ENCODE results near the gene IGSF22.

IGSF22 gene

DNA sequence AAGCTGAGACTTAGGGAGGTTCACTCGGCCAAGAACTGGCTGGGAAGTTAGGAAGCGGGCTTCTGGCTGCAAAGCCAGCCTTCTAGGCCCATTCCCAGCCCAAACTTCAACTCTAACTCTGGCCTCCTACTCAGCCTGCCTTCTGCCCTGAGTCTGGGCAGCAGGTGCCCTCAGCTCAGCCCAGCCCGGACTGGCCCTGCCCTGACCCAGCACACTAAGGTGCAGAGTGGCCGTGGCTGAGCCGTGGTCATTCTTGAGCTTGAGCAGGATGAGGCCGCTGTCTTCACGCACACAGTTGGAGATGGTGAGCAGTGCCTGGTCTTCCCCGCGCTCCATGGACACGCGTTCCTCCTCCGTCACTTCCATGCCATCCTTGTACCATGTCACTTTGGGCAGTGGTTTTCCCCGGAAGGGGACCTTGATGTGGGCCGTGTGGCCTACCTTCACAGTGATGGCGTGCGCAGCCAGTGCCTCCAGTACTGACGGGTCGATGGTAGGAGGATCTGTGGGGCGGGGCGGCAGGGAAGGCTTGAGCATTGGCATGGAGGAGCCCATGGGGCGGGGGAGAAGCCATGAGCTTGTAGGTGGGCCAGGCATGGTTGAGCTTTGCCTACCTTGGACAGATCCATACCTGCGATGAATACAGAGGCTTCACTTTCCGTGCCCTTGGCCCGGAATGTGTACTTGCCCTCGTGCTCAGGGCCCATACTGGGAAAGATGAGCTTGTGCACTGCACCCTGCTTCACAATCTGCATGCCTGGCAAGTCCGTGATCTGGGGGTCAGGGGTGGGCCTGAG, 12.1 kb downstream of the IGSF22 start:
- no peak for DNase-seq (ENCODE audit: low read depth)

DNA sequence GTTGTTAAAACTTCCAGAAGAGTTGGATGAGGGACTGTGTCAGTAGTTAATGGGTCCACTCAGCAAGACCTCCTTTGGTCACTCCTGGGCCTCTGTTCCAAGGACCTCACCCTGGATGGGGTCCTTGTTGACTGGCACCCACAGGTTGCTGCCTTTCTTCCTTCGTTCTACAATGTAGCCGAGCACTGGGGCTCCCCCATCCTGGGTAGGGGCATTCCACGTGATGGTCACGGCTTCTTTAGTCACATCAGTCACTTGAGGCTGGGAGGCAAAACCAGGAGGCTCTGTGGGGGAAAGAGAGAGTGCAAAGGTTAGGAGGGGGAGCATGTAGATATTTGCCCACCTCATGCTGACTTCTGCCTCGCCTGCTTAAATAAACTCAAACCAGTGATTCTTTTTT, 15.4 kb downstream of the IGSF22 start:
- no peak for DNase-seq (ENCODE audit: low read depth)

DNA sequence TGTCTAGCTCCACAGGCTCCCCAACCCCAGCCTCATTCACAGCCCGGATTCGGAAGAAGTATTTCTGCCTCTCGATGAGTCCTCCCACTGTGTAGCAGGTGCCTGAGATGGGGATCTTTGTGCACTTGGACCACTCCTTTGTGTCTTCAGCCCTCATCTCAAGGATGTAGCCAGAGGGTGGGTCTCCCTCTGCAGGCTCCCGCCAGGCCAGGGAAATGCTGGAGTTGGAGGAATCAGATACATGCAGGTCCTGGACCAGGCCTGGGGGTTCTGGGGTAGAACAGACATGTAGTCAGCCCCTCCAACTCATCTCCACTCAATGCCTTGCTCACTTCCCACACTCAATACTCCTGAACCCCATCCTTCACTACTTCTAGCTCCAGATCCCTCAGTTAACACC, 16.6 kb downstream of the IGSF22 start:
- DNase-seq (ENCODE audit: low read depth), result no peak

DNA sequence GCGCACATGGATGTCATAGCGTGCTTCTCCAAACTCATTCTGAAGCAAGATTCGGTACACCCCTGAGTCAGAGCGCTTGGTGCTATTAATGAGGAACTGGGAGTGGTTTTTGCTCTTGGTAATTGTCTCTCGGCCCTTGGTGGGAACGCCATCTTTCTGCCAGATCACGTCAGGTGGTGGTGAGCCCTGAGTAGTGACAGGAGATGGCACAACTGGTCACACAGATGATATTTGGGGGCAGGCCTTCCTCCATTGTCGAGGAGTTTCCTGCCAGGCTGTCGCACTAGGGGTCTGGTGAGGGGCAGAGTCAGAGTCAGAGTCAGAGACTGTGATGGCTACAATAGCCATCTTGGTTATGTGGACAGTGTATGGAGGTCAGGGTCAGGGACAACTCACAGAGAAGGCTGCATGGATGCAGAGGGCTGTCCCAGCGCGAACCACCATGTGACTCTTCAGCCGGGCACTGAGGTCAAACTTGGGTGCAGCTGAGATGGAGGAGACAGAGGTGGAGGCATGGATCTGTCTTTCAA, 18.1 kb downstream of the IGSF22 start:
- no peak for DNase-seq (ENCODE audit: low read depth)

DNA sequence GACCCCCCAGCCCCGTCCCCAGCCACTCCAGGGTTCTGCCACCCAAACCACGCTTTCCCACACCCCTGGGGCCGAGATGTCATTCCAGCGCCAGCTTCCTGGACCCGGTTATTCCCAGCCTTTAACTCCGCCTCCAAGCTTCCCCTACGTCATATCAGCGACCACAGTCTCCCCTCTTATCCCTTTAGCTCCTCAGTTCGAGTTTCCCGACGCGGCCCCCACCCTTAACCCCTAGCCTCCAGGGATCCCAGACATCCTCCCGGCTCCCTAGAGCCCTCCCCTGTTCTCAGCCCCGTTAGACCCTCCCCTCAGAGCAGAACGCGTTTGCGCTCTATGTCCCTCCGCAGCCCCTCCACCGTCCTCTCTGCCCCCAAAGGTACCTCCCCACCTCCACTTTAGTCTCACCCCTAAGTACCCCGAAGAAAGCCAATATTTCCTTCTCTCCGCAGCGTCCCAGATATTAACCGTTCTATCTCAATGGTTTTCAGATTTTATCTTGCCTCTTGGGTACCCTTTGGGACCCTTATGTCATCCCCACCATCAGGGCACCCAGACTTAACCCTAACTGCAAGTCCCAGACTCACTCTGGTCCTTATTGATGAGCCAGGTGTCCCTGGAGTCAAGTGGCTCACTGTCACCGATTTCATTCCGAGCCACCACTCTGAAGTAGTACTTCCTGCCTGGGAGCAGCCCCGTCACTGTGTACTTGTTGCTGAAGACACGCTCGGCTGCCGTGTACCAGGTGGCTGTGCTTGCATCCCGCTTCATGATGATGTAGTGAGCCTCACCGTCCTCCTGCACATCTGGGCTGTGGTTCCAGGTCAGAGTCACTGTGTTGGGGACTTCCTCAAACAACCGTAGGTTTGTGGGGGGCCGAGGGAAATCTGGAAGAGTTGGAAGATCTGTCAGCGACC, 19.4 kb downstream of the IGSF22 start:
- DNase-seq (ENCODE audit: low read depth), result peak; percentile 40

DNA sequence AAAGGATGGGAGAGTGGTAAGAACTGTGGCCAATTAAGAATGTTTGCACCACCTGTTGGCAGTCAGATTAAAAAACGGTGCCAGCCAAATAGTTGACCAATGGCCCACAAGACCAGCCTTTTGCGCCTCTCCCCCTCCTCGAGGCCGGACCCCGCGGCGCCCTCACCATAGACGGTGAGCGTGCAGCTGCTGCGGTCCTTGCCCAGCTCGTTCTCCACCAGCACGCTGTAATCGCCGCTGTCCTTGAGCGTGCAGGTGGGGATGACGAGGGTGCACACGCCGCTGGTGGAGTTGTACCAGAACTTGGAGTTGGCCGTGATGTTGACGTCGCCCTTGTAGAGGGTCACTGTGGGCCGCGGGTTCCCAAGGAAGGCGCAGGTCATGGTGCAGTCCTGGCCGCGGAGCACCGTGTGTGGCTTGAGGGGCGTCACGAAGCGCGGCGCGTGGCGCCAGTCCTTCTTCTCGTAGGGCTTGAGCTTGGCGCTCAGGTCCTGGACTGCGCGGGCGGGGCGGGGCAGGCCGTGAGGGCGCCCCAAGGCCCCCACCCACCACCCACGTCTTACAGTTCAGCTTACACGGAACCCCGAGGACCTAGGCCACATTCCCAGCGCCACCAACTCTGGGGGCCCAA, 20.2 kb downstream of the IGSF22 start:
- DNase-seq (ENCODE audit: low read depth), result no peak

DNA sequence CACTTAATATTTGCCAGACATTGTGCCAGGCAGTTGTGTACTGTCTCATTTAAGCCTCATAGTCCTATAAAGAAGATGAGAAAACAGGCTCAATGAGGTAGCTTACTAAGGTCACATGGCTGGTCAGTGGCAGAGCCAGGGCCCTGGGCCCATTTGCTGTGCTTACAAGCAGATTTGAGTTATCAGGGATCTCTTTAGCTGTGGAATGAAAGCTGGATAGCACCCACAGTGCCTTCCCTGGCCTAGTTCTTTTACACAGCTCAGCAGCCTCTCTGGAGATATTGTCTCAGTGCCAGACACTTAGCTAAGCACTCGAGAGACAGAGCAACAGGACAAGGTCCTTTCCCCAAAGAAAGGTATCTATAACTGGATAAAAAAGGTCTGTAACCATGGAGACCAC, 21.3 kb downstream of the IGSF22 start:
- DNase-seq (ENCODE audit: low read depth), result no peak

DNA sequence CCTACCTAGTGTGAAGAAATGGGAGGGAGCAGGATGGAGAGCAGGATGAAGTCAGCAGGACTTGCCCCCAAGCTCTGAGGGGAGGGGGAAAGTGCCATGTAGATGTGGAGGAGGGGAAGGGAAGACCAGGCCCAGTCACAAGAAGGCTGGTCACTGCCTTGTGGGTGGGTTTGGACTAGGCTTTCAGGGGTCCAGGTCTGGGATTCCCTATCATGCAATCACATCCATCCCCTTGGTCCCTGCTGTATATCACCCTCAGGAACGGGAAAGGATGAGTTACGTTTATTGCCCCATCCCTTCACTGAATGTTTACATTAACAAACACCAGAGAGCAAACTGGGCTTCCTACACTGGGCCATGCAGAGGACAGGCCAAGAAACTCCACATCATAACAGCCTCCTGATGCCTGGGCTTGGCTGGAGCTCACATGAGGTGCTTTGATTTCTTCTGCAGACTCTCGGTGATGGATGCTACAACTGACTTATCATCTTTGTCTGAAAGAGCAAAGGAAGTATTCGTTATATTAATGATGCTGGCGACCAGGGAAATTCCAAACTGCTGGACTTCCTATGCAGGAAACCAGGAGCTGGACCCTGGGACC, 21.8 kb downstream of the IGSF22 start:
- no peak for DNase-seq (ENCODE audit: low read depth)

DNA sequence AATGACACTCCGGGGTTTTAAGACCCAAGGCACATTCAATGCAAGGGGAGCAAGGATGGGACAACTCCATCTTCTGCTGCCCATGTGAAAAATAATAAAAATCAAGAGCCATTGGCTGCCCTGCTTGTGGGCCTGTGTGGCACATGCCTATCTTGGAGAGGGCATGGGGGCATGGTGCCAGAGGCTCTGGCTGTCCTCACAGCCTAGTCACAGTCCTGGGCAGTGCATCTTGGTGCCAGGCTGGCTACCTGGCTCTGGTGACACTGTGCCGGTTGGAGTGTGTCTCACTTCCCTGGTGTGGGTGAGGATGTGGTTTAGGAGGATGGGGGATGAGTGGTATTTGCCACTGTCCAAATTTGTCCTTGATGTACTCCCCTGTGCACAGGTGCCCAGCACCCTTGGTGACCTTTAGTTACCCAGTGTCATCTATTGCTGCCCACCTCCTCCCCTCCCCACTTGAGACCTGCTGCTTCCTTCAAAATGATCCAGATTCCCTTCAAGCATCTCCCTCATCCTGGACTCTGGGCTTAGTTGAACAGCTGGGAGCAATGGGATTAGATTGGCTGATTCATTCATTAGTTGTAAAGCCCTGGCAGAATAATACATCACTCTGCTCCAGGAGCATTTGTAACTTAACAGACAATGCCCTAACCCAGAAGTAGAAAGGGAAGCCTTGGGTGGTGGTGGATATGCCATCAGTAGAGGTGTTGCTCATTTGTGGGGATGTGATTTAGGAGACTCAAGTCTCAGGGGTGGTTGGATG, 22.8 kb downstream of the IGSF22 start:
- no peak for DNase-seq (ENCODE audit: low read depth)

DNA sequence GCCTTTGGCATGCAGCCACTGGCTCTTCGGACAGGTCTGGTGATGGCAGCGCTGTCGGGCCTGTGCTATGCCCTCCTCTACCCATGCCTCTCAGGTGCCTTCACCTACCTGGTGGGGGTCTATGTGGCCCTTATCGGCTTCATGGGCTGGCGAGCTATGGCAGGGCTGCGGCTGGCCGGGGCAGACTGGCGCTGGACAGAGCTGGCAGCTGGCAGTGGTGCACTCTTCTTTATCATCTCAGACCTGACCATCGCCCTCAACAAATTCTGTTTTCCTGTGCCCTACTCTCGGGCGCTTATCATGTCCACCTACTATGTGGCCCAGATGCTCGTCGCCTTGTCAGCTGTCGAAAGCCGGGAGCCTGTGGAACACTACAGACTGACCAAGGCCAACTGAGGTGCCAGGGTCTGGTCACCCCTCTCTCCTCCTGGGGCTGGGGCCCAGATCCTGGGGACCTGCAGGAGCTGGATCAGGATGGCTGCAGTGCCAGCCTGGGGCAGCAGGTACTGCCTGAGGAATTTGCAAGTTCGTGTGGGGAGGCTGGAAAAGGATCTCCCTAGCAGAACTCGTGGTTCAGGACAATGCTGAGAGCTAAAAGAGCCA, 24.3 kb downstream of the IGSF22 start:
- no peak for DNase-seq (ENCODE audit: low read depth)

DNA sequence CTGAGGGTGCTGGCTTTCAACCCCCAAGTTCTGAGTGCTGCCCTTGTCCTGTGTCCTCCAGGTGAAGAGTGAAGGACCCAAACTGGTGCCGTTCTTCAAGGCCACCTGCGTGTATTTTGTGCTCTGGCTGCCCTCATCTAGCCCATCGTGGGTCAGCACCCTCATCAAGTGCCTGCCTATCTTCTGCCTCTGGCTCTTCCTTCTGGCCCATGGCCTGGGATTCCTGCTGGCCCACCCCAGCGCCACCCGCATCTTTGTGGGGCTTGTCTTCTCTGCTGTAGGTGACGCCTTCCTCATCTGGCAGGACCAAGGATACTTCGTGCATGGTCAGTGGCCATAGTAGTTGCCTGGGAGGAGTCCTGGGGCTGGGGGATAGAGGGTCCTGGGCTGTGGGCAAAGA, 25.1 kb downstream of the IGSF22 start:
- DNase-seq (ENCODE audit: low read depth), result no peak

DNA sequence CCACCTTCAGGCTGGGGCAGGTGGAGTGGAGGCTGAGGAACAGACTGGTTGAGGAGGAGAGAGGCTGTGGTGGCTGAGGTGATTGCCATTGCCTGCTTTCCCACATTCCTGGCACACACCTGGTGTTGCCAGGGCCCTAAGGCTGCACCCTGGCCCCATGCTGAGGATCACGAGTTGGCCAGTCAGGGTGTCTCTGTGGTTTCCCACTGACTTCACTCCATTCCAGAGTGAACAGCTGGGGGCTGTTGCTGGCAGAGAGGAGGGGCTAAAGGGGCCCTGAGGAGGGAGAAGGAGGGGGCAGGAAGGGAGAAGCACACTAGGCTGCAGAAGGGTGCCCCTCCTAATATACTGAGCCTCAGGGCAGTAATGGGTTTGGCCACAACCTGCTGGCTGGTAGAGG, 25.6 kb downstream of the IGSF22 start:
- no peak for DNase-seq (ENCODE audit: low read depth)

DNA sequence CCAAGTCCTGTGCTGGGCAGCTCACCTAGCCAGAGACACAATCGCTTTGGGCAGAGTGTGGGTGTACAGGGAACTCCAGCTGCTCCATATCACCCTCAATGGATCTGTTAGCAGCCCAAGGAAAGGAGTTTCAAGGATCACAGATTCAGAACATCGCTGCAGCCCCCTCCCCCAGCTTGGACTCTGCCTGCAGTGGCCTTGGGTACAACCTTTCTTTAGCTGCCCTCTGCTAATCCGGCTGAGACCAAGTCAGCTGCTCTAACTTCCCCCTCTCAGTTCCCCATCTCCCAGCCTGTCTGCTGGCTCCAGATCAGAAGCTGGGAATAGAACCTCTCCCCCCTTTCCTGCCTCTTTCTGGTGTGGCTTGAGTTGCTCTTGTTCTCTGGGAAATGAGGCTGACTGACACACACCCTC, 26.1 kb downstream of the IGSF22 start:
- no peak for DNase-seq (ENCODE audit: low read depth)

DNA sequence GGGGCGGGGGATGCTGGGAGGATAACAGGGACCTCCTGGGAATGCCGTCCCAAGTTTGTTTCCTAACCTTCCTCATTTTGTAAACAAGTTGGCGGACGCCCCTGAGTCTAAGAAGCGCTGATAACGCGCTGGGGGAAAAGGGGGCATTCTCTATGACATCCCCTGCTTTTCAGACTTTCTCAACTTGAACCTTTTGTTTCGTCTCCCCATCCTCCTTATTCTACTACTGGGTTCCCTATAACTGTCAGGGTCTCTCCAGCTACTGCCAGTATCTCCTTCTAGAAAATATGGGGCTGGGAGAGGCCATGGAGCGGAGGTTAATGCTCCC, 26.8 kb downstream of the IGSF22 start:
- DNase-seq (ENCODE audit: low read depth), result no peak

DNA sequence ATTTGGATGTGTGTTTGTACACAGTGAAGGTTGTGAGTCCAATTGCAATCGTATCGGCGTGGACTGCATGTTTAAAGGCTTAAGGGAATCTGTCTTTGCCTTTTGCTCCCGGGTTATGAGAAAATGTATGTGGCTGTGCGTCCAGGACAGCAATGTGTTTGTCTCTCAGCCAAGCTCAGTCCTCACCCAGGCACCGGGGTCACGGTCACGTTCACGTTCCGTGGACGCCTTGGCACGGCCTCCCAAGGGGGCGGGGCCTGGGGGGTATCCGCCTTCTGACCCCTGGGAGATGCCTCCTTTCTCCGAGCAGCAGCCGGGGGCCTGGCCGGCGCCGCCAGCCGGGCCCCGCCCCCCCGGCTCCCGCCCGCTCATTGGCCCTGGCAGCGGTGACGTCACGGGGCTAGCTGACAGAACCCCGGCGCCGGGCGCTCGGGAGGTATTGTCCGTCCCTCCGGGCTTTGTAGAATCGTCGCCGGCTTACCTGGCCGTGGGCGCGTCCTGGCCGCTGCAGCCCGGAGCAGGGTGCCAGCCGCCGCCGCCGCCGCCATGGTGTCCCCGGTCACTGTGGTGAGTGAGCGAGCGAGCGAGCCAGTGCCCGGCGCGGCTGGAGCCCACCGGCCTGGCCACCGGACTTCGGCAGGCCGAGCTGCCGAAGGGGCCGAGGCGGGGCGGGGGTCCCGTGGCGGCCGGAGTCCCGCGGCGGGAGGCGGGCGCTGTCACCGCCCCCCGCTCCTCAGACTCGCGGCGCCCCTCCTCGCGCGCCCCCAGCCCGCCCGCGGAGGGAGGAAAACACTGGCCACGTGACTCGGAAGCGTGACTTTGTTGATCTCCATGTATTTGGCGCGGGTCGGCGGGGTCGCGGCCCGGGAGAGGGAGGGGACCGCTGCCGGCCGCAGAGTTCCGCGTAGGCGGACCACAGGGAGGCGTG, 27.4 kb downstream of the IGSF22 start, which contains the start of gene TMEM86A:
TMEM86A (plus strand) TSS at position 439 of the 928 bp plus-strand sequence; CDS start at position 547, 108 bp downstream.
- DNase-seq (ENCODE audit: low read depth), result peak; percentile 86

DNA sequence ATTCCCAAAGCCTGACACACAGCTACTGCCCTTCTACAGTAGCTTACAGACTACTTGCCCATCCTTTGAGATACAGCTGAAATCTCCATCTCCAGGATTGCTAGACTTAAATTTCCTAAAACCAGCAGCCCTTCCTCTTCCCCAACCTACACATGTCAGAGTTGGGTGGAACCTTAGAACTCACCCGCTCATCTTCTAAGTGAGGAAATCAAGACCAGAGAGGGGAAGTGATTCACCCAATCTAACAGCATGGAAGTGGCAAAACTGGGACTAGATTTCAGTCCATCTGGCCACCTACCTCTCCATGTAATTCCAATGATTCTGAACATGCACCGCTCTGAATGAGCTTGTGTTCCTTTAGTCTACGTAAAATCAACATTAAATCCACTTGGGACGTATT, 28.4 kb downstream of the IGSF22 start:
- no peak for DNase-seq (ENCODE audit: low read depth)

DNA sequence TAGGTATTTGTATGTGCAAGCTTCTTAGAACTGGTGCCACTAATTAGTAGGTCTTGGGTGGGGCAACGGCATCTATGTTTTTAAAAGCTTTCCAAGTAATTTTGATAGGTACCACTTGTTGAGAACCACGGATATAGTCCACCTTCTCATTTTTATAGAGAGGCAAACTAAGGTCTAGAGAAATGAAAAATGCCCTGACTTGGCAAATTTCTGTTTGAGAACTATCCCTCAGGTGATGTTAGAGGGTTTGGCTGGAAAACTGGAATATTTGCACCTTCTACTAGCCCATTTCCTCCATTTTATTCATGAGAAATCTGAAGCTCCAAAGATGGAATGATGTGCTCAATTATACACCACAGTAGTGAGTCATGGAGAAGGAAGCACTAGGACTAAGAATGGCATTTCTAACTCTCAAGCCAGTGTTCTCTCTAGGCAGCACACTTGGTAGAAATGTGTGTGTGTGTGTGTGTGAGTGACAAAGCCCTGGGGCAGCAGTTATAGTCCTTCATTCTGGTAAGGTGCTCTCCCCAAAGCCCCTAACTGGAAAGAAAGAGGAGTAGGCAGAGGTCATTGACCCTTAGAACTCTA, 29.3 kb downstream of the IGSF22 start:
- no peak for DNase-seq (ENCODE audit: low read depth)

DNA sequence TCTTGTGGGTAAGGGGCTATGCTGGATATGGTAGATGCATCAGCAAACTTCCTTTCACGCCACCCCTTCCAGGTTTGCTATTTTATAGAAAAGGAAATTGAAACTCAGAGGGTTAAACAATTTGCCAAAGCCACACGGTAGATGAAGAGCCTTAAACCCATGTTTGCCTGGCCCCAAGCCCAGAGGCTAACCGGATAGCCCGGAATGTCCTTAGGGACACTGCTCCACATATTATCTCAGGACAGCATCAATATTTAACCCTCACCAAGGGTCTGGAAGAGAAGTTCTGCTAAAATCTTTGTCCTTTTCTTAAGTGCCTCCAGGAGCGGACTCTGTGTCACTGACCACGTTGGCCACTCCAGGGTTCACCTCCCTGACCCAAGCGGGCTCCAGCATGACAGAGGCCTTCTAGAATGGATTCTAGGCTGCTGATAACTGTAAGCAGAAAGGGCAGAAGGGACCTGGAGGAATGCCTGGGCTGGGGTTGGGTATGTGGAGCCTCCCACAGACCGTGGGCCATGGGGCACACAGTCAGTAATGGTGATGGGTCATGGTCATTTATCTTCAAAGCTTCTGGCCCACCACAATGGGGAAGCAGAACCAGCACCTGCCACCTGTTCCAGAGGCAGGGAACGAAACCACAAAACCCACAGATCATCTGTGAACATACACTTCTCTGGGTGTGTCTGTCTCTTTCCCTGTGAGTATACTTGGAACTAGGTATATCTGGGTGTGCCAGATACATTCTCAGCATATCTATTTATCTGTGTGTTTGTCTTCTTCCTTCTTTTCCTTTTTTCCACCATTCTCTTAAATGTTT, 32.8 kb downstream of the IGSF22 start:
- no peak for DNase-seq (ENCODE audit: low read depth)

All from stimulated activated CD8-positive, alpha-beta memory T cell treated with anti-CD3 and anti-CD28 coated beads, Interleukin-12 subunit alpha, Interleukin-12 subunit beta, amount 100 ng/mL, for 1 hour (primary cell).